NCI-H69 (cell line): ENCODE data around the gene TCEAL2.
A peak's percentile ranks its signal among the peaks of the same experiment; 100 is the strongest.
"Not testable (repeated sequence)": the region's sequence is repeated elsewhere in the genome, so short reads cannot be mapped to it uniquely, and the experiment has no call there.

Source experiments
- DNase-seq: peaks from one replicate; lab custom pipeline; 2025; lab: John Stamatoyannopoulos, UW

The TCEAL2 gene

GRCh38 chrX:102125436-102125835 lies at the start of gene TCEAL2:
Gene TCEAL2, plus strand, starts transcription at chrX:102125679. Its CDS starts 1,152 bp downstream, at chrX:102126831.
- DNase-seq, result peak; percentile 20

- no peak for DNase-seq
Observed at GRCh38 chrX:102077426-102077825, 48.1 kb upstream of the TCEAL2 start.

GRCh38 chrX:102085706-102086105 lies 39.8 kb upstream of the TCEAL2 start:
- peak; percentile 0 for DNase-seq

GRCh38 chrX:102113367-102113766 lies 12.1 kb upstream of the TCEAL2 start:
- DNase-seq, result no peak

- DNase-seq, result no peak
Observed at GRCh38 chrX:102115748-102116147, 9.7 kb upstream of the TCEAL2 start.

GRCh38 chrX:102125014-102125413 lies 465 bp upstream of the TCEAL2 start:
- DNase-seq, result not testable (repeated sequence)

- not testable (repeated sequence) for DNase-seq
Observed at GRCh38 chrX:102126080-102126818, 770 bp downstream of the TCEAL2 start.

- no peak for DNase-seq
Observed at GRCh38 chrX:102126863-102127262, 1.4 kb downstream of the TCEAL2 start.

GRCh38 chrX:102129473-102129872 lies 4.0 kb downstream of the TCEAL2 start:
- DNase-seq, result peak; percentile 2

- DNase-seq, result no peak
Observed at GRCh38 chrX:102138064-102138463, 12.6 kb downstream of the TCEAL2 start.

- DNase-seq, result not testable (repeated sequence)
Observed at GRCh38 chrX:102140876-102141275, 15.4 kb downstream of the TCEAL2 start.

- DNase-seq, result not testable (repeated sequence)
Observed at GRCh38 chrX:102141631-102142030, 16.2 kb downstream of the TCEAL2 start.

GRCh38 chrX:102142274-102142673 lies 16.8 kb downstream of the TCEAL2 start, which contains the start of gene TCEAL6:
Gene TCEAL6, minus strand, starts transcription at chrX:102142481.
- not testable (repeated sequence) for DNase-seq

GRCh38 chrX:102154218-102154860 lies 28.9 kb downstream of the TCEAL2 start:
- DNase-seq, result no peak

GRCh38 chrX:102154900-102155805 lies 29.7 kb downstream of the TCEAL2 start:
- no peak for DNase-seq

GRCh38 chrX:102155806-102156179 lies 30.3 kb downstream of the TCEAL2 start, which contains the start of gene BEX5:
Gene BEX5, minus strand, starts transcription at chrX:102155977. Its CDS starts 1,712 bp downstream, at chrX:102154265.
- peak; percentile 38 for DNase-seq
